SK-N-DZ (cell line): Measurements from ENCODE around the gene PAFAH1B2.

Source experiments
- DNase-seq: peaks from one replicate; pipeline ENCODE4 v3.0.0-alpha.2; 2015; ENCODE audit warnings: low spot score

PAFAH1B2 gene

DNA sequence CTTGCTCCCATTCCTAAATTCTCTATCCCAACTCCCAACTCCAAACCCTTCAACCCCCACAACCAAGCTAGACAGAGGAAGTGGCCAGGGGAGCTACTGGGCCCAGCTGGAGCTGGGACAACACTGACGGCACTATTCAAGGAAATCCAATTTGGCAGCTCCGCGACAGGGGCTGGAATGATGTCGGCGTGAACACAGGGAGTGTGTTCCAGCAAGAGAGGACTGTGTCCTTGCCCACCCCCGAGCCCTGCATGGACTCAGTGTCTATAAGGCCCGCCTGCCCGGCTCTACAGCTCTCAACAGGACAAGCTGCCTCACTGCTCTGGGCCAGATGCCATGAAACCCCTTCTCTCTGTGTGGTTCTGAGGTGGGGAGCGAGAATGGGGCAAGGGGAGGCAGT lies 76.5 kb downstream of the PAFAH1B2 start:
- DNase-seq: no peak

- no peak for DNase-seq
Measured at GRCh38 chr11:117220999-117221774, 77.1 kb downstream of the PAFAH1B2 start.

DNA sequence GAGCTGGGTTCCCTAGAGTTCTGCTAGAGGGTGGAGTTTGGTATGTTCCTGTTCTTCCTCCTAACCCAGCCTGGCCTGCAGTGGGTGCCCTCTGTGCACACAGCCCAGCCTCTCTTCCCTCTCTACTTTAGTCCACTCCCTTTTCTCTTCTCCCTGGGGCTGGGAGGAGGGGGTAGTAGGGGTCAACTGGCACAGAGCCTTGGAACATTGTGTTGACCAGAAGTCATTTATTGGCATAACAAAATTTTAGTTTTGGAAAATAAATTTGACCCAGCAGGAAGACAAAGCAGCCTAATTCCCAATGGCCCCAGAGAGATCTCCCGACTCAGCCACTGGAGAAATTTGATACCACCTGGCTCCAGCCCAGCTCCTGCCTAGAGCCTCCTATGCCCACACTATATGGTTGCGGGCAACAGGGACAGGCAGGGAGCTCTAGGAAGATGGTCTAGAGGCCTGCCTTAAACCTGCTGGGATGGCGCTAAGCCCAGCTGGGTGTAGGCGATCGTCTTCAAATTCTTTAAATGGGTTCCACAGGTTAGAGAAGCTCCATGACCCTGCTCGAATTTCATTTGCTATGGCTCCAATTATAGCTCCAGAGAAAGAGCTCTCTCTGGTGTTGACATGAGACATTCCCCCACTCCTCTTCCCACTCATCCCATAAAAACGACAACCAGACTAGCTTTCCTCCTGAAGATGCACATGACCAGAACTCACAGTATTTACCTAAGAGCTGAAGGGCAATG lies 77.9 kb downstream of the PAFAH1B2 start:
- no peak for DNase-seq

- DNase-seq: no peak
Measured at GRCh38 chr11:117222991-117223740, 79.1 kb downstream of the PAFAH1B2 start.

DNA sequence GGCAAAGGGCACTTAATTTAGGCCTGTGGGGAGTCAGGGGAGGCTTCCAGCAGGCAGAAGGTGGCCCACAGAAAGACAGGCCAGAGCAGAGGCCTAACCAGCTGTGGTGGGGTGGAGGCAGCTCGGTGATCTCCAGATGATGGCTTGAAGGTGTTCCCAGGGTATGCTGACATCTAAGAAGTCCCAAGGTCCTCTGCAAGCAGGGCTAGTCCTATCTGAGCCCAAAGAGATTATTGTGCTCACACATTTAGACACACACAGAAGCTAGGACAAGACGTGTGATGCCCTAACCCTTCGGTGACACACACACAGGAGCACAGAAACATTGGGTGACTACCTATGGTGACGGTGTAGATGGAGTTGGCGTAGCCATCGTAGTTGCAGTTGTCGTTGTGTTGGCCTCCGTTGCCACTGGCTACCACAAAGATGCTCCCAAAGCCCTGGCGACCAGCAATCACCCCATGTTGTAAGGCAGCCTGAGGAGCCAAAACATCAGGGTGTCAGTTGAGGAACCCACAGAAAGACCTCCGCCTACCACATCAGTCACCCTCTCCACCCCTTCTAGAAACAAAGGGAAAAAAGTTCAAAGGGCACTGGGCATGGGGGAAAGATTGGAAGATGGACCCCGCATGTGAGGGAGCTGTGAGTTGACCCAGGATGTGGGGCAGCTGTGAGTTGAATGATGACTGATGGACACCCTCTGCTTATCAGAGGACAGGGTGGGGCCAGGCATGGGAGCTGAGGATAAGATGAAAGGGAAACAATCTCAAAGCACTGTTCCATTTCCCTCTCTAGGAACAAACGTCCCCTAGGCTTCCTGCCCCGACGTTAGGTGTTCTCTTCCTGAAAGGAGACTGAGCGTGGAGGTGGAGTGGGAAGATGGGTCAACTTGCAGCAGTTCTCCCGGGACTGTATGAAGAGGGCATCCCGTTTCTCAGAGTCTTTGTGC lies 79.9 kb downstream of the PAFAH1B2 start:
- DNase-seq: no peak

- no peak for DNase-seq
Measured at GRCh38 chr11:117225553-117226170, 81.6 kb downstream of the PAFAH1B2 start.
